Measurements from ENCODE around the gene TLE2. TPM values are rescaled to one million over a fixed set of nuclear protein-coding genes. Genes with fewer than 3 reads are reported as not detected.

TLE2 gene
- total RNA-seq, 1 donor from 2014 or later, result not detected

DNA sequence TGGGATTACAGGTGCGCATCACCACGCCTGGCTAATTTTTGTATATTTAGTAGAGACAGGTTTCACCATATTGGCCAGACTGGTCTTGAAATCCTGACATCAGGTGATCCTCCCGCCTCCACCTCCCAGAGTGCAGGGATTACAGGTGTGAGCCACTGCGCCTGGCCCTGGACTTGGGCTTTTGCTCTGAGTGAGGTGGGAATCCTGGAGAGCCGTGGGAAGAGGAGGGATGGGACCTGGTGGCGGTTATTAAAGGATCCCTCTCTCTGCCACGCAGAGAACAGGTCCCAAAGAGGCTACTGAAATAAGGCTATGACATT, 34.9 kb upstream of the TLE2 start:
- H3K4me2 ChIP-seq, result no peak overlapping the region
- H3F3A ChIP-seq (ENCODE audit: low read depth), result peaks cover 21% of the 10 kb centered on the region
- H3K36me3 ChIP-seq, result peaks cover 4% of the 10 kb centered on the region
- no peaks in the 10 kb centered on the region for H3K9me3 ChIP-seq (ENCODE audit: low read depth)
- H3K27ac ChIP-seq, result no peak overlapping the region
- H3K27me3 Mint-ChIP-seq (ENCODE audit: insufficient read depth, low read depth), result peaks cover 16% of the 10 kb centered on the region
- peaks cover 6% of the 10 kb centered on the region for H3K79me2 ChIP-seq (ENCODE audit: low read depth)
- peaks cover 4% of the 10 kb centered on the region for H3K4me1 Mint-ChIP-seq
- H3K36me3 Mint-ChIP-seq, result peaks cover 2% of the 10 kb centered on the region
- no peak for TF ChIP-seq EZH2phosphoT487 (IDR thresholded peaks at IDR 0.05)
- peaks cover 4% of the 10 kb centered on the region for H3K4me1 ChIP-seq
- peaks cover 11% of the 10 kb centered on the region for H3K27me3 ChIP-seq
- no peak for DNase-seq (ENCODE audit: low spot score)
- no peak overlapping the region for H3K4me3 ChIP-seq
- no peak overlapping the region for H3K27ac Mint-ChIP-seq
- peaks cover 20% of the 10 kb centered on the region for H4K20me1 ChIP-seq (ENCODE audit: low read depth)
- H3K9ac ChIP-seq, result no peak overlapping the region
- H3K9me3 Mint-ChIP-seq, result no peaks in the 10 kb centered on the region
- H2AFZ ChIP-seq (replicated peaks), result no peak overlapping the region
- peak overlapping the region; percentile 87 for H3K4me3 Mint-ChIP-seq

DNA sequence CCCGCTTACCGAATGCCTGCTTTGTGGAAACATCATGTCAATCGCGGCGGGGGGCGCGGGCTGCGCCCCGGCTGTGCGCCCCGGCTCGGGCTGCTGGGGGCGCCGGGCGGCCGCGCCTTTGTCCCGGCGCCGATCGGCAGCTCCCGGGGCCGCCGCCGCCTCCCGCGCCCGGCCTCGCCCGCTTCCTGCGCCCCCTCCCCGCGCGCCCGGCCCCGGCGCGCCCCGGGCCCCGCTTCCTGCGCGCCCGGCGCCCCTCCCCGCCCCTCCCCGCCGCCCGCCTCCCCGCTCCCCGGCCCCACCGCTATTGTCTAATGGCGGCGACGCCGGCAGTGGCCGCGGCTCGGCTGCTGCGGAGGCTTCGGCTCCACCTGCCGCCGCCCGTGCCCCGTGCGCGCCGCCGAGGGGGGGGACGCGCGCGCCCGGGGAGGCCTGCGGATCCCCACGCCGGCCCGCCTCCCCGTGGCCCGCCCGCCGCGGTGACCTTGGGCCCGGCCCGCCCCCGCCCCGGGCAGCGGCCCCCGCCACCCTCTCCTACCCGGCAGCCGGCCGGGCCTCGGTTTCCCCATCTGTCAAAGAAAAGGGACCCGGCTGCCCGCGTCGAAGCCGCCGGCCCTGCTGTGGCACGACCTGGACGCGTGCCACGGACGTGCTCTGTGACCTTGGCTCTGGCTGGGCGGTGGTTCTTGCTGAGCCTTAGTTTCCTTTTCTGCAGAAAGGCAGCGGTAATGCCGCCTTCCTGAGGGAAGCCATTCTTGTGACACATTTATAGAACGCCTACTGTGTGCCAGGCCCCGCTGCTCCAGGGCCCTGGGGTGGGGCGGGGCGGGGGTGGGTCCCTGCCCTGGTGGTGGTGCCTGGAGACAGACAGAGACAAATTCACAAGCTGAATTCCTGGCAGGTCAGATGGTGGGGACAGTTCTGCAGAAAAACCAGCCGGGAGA, 33.4 kb upstream of the TLE2 start, which contains the start of gene TLE5:
TLE5 (minus strand) TSS at position 331 of the 941 bp plus-strand sequence; CDS start at position 36, 295 bp downstream.
- no peaks in the 10 kb centered on the region for H3K9me3 Mint-ChIP-seq
- peaks cover 7% of the 10 kb centered on the region for H3K36me3 Mint-ChIP-seq
- H3K27me3 ChIP-seq, result peaks cover 11% of the 10 kb centered on the region
- H2AFZ ChIP-seq (replicated peaks), result peak within 1 kb of the TSS; percentile 34
- H3K36me3 ChIP-seq, result peaks cover 5% of the 10 kb centered on the region
- H4K20me1 ChIP-seq (ENCODE audit: low read depth), result peaks cover 36% of the 10 kb centered on the region
- H3K4me1 Mint-ChIP-seq, result peaks cover 14% of the 10 kb centered on the region
- peaks cover 17% of the 10 kb centered on the region for H3K27me3 Mint-ChIP-seq (ENCODE audit: insufficient read depth, low read depth)
- H3K4me3 Mint-ChIP-seq, result peak within 1 kb of the TSS; percentile 87
- no peaks in the 10 kb centered on the region for H3K9me3 ChIP-seq (ENCODE audit: low read depth)
- H3K4me3 ChIP-seq, result peak within 1 kb of the TSS; percentile 96
- H3F3A ChIP-seq (ENCODE audit: low read depth), result peaks cover 36% of the 10 kb centered on the region
- H3K4me1 ChIP-seq, result peaks cover 8% of the 10 kb centered on the region
- no peak within 1 kb of the TSS for H3K27ac Mint-ChIP-seq
- H3K9ac ChIP-seq, result peak within 1 kb of the TSS; percentile 70
- peak; percentile 80 for DNase-seq (ENCODE audit: low spot score)
- peak within 1 kb of the TSS; percentile 97 for H3K4me2 ChIP-seq
- H3K27ac ChIP-seq, result no peak within 1 kb of the TSS
- TF ChIP-seq EZH2phosphoT487 (IDR thresholded peaks at IDR 0.05) (no peak), EZH2 (IDR thresholded peaks at IDR 0.05) (no peak)
- TF ChIP-seq, protein P1, sequence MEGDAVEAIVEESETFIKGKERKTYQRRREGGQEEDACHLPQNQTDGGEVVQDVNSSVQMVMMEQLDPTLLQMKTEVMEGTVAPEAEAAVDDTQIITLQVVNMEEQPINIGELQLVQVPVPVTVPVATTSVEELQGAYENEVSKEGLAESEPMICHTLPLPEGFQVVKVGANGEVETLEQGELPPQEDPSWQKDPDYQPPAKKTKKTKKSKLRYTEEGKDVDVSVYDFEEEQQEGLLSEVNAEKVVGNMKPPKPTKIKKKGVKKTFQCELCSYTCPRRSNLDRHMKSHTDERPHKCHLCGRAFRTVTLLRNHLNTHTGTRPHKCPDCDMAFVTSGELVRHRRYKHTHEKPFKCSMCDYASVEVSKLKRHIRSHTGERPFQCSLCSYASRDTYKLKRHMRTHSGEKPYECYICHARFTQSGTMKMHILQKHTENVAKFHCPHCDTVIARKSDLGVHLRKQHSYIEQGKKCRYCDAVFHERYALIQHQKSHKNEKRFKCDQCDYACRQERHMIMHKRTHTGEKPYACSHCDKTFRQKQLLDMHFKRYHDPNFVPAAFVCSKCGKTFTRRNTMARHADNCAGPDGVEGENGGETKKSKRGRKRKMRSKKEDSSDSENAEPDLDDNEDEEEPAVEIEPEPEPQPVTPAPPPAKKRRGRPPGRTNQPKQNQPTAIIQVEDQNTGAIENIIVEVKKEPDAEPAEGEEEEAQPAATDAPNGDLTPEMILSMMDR (IDR thresholded peaks at IDR 0.05), result no peak
- H3K79me2 ChIP-seq (ENCODE audit: low read depth), result peaks cover 6% of the 10 kb centered on the region

DNA sequence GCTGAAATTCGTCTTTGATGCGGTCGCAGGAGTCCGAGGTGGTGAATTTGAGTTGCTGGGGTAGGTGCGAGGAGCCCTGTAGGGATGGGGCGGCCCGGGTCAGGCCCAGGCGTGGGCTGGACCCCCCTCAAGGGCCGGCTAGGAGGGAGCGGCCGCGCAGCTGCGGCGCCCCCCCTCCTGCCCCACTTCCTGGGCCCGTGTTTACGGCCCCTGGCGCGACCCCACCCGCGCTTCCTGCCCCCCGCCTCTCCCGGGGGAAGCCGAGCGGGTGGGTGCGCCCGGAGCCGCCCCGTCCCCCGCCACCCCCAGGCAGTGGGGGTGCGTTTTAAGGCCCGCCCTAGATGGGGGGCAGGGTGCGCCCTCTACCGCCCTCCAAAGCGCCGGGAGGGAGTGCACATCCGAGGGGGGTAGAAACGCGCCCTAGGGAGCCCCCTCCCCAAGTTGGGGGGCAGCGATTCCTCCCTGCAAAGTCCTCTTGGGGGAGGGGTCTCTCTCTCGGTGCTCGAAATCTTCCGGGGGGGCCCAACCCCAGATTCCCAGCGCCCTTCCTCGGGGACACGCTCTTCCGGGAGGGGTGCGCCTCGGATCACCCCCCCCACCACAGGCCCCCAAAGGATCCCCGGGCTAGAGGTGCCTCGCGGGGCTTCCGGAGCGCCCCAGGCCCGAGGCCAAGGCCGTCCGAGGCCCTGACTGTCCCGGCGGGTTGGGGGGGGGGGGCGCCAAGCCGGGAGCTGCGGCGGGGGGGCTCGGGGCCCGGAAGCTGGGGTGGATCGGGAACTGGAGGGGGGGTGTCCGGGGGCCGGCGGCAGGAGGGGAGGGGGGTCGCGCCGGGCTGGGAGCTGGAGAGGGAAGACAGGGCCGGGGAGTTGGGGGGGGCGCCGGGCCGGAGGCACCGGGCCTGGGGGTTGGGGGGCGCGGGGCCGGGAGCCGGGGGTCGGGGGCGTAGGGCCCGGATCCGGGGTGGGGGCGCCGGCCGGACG, 32.4 kb upstream of the TLE2 start:
- peaks cover 45% of the 10 kb centered on the region for H4K20me1 ChIP-seq (ENCODE audit: low read depth)
- Mint-ChIP-seq H3K27ac (no peak overlapping the region), H3K36me3 (peaks cover 7% of the 10 kb centered on the region), H3K4me3 (peak overlapping the region; percentile 85), H3K4me1 (peaks cover 19% of the 10 kb centered on the region), H3K27me3 (ENCODE audit: insufficient read depth, low read depth) (peaks cover 15% of the 10 kb centered on the region), H3K9me3 (no peaks in the 10 kb centered on the region)
- peaks cover 11% of the 10 kb centered on the region for H3K27me3 ChIP-seq
- no peak overlapping the region for H3K27ac ChIP-seq
- H3K36me3 ChIP-seq, result peaks cover 5% of the 10 kb centered on the region
- peak overlapping the region; percentile 70 for H3K9ac ChIP-seq
- peak overlapping the region; percentile 96 for H3K4me3 ChIP-seq
- no peak for TF ChIP-seq EZH2phosphoT487 (IDR thresholded peaks at IDR 0.05)
- TF ChIP-seq, protein P1 (IDR thresholded peaks at IDR 0.05), result peak; percentile 42
- DNase-seq (ENCODE audit: low spot score), result no peak
- peaks cover 6% of the 10 kb centered on the region for H3K79me2 ChIP-seq (ENCODE audit: low read depth)
- H3K4me1 ChIP-seq, result peaks cover 18% of the 10 kb centered on the region
- H2AFZ ChIP-seq (replicated peaks), result peak overlapping the region; percentile 34
- no peaks in the 10 kb centered on the region for H3K9me3 ChIP-seq (ENCODE audit: low read depth)
- H3F3A ChIP-seq (ENCODE audit: low read depth), result peaks cover 45% of the 10 kb centered on the region
- H3K4me2 ChIP-seq, result peak overlapping the region; percentile 97

Measured in neural progenitor cell (in vitro differentiated cells).